ENCODE measurements around the gene ATOH8. TPM values are rescaled to one million over a fixed set of nuclear protein-coding genes. Genes with fewer than 3 reads are reported as not detected.

Gene ATOH8
- total RNA-seq, 1 donor from 2014 or later = 8.4 TPM

DNA sequence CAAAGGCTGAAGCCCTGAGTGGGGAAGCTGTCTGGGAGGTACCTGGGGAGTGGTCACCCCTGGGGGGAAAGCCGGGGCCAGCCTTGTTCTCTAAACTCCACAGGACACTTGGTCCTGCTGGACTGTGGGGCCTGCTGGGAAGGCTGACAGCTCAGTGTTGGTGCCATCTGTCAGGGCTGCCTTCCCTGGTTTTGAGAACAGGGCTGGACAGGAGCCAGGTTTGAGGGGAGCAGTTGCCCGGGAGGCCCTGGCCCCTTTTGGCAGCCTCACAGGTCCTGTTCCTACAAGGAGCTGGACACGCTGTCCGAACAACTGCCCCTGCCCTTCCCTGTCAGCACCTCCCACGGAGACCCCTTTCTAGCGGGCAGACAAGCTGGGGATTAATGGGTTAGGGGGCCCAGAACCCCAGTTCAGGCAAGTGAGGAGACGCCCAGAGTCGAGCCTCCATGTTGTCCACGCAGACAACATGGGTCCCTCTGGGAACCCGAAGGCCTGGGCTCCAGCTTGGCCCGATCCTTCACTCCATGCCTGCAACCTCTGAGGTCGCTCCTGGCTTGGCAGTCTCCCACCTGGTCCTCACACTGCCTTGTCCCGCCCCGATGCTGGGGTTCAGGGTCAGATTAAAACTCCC lies 40.8 kb downstream of the ATOH8 start:
- peaks cover 63 to 73% (median 65%) of the 10 kb centered on the region in 3 donors for H3K4me1 ChIP-seq (ENCODE audit: control insufficient read depth in 3 of 3, insufficient read depth in 3 of 3, low read length in 3 of 3)

DNA sequence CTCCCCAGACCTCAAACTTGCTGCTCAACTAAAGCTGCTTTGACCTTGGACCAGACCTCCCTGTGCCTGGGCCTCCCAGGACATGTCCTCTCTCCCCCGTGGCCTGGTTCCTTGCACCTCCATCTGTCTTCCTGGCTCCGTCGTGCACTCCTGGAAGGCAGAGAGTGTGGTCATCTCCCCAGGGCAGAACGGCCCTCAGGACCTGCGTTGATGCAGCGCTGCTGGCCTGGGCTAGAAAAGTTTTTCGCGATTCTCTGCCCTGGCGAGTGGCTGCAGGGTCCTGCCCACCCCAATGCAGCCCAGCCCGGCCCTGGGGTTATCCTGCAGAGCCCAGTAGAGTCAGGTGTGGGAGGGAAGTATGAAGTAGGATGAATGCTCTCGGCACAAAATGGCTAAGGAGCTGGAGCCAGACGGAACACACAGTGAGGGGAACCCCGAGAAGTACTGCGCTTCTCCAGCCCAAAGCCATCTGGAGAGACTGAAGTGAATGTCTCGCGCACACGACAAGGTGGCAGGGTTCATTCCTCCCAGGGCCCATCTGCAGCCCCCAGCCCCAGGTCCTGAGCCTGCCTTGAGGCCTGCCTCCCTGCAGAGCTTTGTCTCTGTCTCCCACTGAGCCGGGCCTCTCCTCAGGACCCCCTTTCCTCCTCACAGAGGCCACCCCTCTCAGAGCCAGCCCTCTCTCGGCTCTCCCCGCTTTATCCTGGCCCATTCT lies 41.7 kb downstream of the ATOH8 start:
- Histone ChIP-seq H3K9me3 (ENCODE audit: control insufficient read depth in 3 of 3, low read length in 3 of 3) (no peaks in the 10 kb centered on the region), H3K27ac (ENCODE audit: low read depth, low read length) (peak overlapping the region; percentile 8), H3K27me3 (ENCODE audit: control insufficient read depth in 3 of 3, insufficient read depth in 3 of 3, low read length in 3 of 3) (peaks cover 0 to 4% (median 0%) of the 10 kb centered on the region in 3 donors), H3K9ac (ENCODE audit: low read depth in 1 of 3, low read length in 3 of 3) (peak overlapping the region; percentile 8 to 69 (median 55)), H3K4me1 (ENCODE audit: control insufficient read depth in 3 of 3, insufficient read depth in 3 of 3, low read length in 3 of 3) (peaks cover 63 to 71% (median 67%) of the 10 kb centered on the region in 3 donors), H3K36me3 (ENCODE audit: control insufficient read depth in 3 of 3, insufficient read depth in 3 of 3, low read length in 3 of 3) (peaks cover 0 to 4% (median under 1%) of the 10 kb centered on the region in 3 donors), H3K4me3 (ENCODE audit: low read length in 3 of 3) (no peak overlapping the region)

More for the DNA sequence above, 40.8 kb downstream of the ATOH8 start:
- Histone ChIP-seq H3K4me3 (ENCODE audit: low read length in 3 of 3) (no peak overlapping the region), H3K36me3 (ENCODE audit: control insufficient read depth in 3 of 3, insufficient read depth in 3 of 3, low read length in 3 of 3) (peaks cover 3 to 4% (median 3%) of the 10 kb centered on the region in 3 donors), H3K27me3 (ENCODE audit: control insufficient read depth in 3 of 3, insufficient read depth in 3 of 3, low read length in 3 of 3) (peaks cover 0 to 3% (median 0%) of the 10 kb centered on the region in 3 donors), H3K27ac (ENCODE audit: low read depth, low read length) (no peak overlapping the region), H3K9me3 (ENCODE audit: control insufficient read depth in 3 of 3, low read length in 3 of 3) (no peaks in the 10 kb centered on the region), H3K9ac (ENCODE audit: low read depth in 1 of 3, low read length in 3 of 3) (no peak overlapping the region)

DNA sequence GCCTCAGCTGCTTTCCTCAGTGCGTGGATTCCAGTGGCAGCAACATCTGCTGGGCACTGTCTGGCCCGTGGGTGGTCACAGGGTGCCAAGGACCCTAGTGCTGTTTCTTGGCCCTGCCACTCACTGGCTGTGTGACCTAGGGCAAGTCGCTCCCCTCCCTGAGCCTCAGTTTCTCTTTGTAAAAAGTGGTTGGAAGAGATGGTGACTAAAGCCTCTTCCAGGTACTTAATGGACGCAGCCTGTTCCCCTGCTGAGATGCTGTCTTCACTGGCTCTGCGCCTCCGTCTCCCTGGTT lies 42.2 kb downstream of the ATOH8 start:
- H3K9ac ChIP-seq (ENCODE audit: low read depth in 1 of 3, low read length in 3 of 3) = peak overlapping the region; percentile 8 to 69 (median 55)
- H3K9me3 ChIP-seq (ENCODE audit: control insufficient read depth in 3 of 3, low read length in 3 of 3) = no peaks in the 10 kb centered on the region
- H3K36me3 ChIP-seq (ENCODE audit: control insufficient read depth in 3 of 3, insufficient read depth in 3 of 3, low read length in 3 of 3) = peaks cover 0 to 4% (median 0%) of the 10 kb centered on the region in 3 donors
- no peak overlapping the region for H3K4me3 ChIP-seq (ENCODE audit: low read length in 3 of 3)
- H3K4me1 ChIP-seq (ENCODE audit: control insufficient read depth in 3 of 3, insufficient read depth in 3 of 3, low read length in 3 of 3) = peaks cover 63 to 69% (median 67%) of the 10 kb centered on the region in 3 donors
- peaks cover 0 to 4% (median 0%) of the 10 kb centered on the region in 3 donors for H3K27me3 ChIP-seq (ENCODE audit: control insufficient read depth in 3 of 3, insufficient read depth in 3 of 3, low read length in 3 of 3)
- H3K27ac ChIP-seq (ENCODE audit: low read depth, low read length) = peak overlapping the region; percentile 8

GRCh38 chr2:85796341-85797262 lies 42.8 kb downstream of the ATOH8 start:
- H3K9ac ChIP-seq (ENCODE audit: low read depth in 1 of 3, low read length in 3 of 3) = peak overlapping the region; percentile 8 to 69 (median 55)
- H3K4me3 ChIP-seq (ENCODE audit: low read length in 3 of 3) = peak overlapping the region in 1 of 3 donors; percentile 29
- peaks cover 62 to 68% (median 64%) of the 10 kb centered on the region in 3 donors for H3K4me1 ChIP-seq (ENCODE audit: control insufficient read depth in 3 of 3, insufficient read depth in 3 of 3, low read length in 3 of 3)

GRCh38 chr2:85797263-85797660 lies 43.5 kb downstream of the ATOH8 start:
- Histone ChIP-seq H3K36me3 (ENCODE audit: control insufficient read depth in 3 of 3, insufficient read depth in 3 of 3, low read length in 3 of 3) (no peaks in the 10 kb centered on the region), H3K4me1 (ENCODE audit: control insufficient read depth in 3 of 3, insufficient read depth in 3 of 3, low read length in 3 of 3) (peaks cover 55 to 62% (median 60%) of the 10 kb centered on the region in 3 donors), H3K4me3 (ENCODE audit: low read length in 3 of 3) (no peak overlapping the region), H3K27ac (ENCODE audit: low read depth, low read length) (no peak overlapping the region), H3K27me3 (ENCODE audit: control insufficient read depth in 3 of 3, insufficient read depth in 3 of 3, low read length in 3 of 3) (peaks cover 0 to 4% (median 0%) of the 10 kb centered on the region in 3 donors), H3K9me3 (ENCODE audit: control insufficient read depth in 3 of 3, low read length in 3 of 3) (no peaks in the 10 kb centered on the region), H3K9ac (ENCODE audit: low read depth in 1 of 3, low read length in 3 of 3) (peak overlapping the region in 1 of 3 donors; percentile 69)

More at GRCh38 chr2:85796341-85797262, 42.8 kb downstream of the ATOH8 start:
- H3K27me3 ChIP-seq (ENCODE audit: control insufficient read depth in 3 of 3, insufficient read depth in 3 of 3, low read length in 3 of 3) = peaks cover 0 to 4% (median 0%) of the 10 kb centered on the region in 3 donors
- H3K36me3 ChIP-seq (ENCODE audit: control insufficient read depth in 3 of 3, insufficient read depth in 3 of 3, low read length in 3 of 3) = peaks cover 0 to 4% (median 0%) of the 10 kb centered on the region in 3 donors
- peak overlapping the region; percentile 8 for H3K27ac ChIP-seq (ENCODE audit: low read depth, low read length)
- no peaks in the 10 kb centered on the region for H3K9me3 ChIP-seq (ENCODE audit: control insufficient read depth in 3 of 3, low read length in 3 of 3)

- H3K4me3 ChIP-seq (ENCODE audit: low read length in 3 of 3) = no peak overlapping the region
- peaks cover 0 to 4% (median 0%) of the 10 kb centered on the region in 3 donors for H3K27me3 ChIP-seq (ENCODE audit: control insufficient read depth in 3 of 3, insufficient read depth in 3 of 3, low read length in 3 of 3)
- H3K4me1 ChIP-seq (ENCODE audit: control insufficient read depth in 3 of 3, insufficient read depth in 3 of 3, low read length in 3 of 3) = peaks cover 49 to 61% (median 53%) of the 10 kb centered on the region in 3 donors
- H3K36me3 ChIP-seq (ENCODE audit: control insufficient read depth in 3 of 3, insufficient read depth in 3 of 3, low read length in 3 of 3) = no peaks in the 10 kb centered on the region
- no peaks in the 10 kb centered on the region for H3K9me3 ChIP-seq (ENCODE audit: control insufficient read depth in 3 of 3, low read length in 3 of 3)
- H3K9ac ChIP-seq (ENCODE audit: low read depth in 1 of 3, low read length in 3 of 3) = no peak overlapping the region
- H3K27ac ChIP-seq (ENCODE audit: low read depth, low read length) = no peak overlapping the region
Observed at GRCh38 chr2:85797921-85798320, 44.1 kb downstream of the ATOH8 start.

DNA sequence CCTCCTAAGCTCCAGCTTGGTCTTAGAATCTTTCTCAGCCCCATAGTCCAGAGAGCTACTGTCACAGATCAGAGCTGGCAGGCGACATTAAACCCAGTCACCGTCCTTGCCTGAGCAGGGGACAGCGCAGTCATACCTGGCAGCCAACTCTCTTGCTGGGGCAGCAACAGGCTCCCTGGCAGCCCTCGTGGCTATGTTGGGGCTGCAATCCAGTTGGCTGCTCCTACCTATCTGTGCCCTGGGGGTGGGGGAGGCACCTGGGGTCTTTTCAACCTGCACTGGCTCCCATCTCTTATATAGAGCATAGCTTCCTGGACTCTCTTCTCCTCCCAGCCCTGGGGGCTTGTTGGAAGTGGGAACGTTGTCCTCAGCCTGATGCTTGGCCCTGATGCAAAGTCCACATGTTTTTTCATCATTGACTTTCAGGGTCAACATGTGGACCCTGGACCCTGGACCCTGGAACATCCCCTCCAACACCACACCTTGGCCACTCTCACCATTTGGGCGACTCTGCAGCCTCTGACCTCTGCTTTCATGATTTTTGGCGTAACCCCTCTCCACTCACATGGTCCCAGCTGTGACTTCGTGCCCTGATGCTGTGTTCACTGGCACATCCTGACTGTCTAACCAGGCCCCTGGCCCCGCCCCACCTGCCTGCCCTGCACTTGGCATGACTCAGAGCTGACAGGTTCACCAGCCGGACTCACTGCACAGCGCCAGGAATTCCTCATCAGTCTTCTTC lies 45.6 kb downstream of the ATOH8 start:
- H3K27ac ChIP-seq (ENCODE audit: low read depth, low read length) = peak overlapping the region; percentile 45
- H3K4me1 ChIP-seq (ENCODE audit: control insufficient read depth in 3 of 3, insufficient read depth in 3 of 3, low read length in 3 of 3) = peaks cover 41 to 58% (median 50%) of the 10 kb centered on the region in 3 donors
- peaks cover 0 to 4% (median 0%) of the 10 kb centered on the region in 3 donors for H3K27me3 ChIP-seq (ENCODE audit: control insufficient read depth in 3 of 3, insufficient read depth in 3 of 3, low read length in 3 of 3)
- H3K9me3 ChIP-seq (ENCODE audit: control insufficient read depth in 3 of 3, low read length in 3 of 3) = no peaks in the 10 kb centered on the region
- H3K9ac ChIP-seq (ENCODE audit: low read depth in 1 of 3, low read length in 3 of 3) = peak overlapping the region in 2 of 3 donors; percentile 27 to 68
- no peaks in the 10 kb centered on the region for H3K36me3 ChIP-seq (ENCODE audit: control insufficient read depth in 3 of 3, insufficient read depth in 3 of 3, low read length in 3 of 3)
- peak overlapping the region in 1 of 3 donors; percentile 31 for H3K4me3 ChIP-seq (ENCODE audit: low read length in 3 of 3)

DNA sequence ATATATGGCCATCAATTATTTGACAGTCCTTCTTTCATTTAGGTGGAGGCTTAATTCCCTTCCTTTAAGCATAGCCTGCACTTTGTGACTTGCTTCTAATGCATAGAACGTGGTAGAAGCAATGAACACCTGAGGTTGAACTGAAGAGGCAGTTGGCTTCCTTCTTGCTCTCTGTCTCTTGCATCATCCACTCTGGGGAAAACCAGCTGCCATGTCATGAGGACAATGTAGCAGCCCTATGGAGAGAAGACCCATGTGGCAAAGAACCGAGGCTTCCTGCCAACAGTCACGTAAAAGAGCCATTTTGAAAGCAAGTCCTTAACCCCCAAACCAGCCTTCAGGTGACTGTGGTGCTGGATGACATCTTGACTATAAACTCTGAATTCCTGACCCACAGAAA lies 46.8 kb downstream of the ATOH8 start:
- Histone ChIP-seq H3K9ac (ENCODE audit: low read depth in 1 of 3, low read length in 3 of 3) (no peak overlapping the region), H3K36me3 (ENCODE audit: control insufficient read depth in 3 of 3, insufficient read depth in 3 of 3, low read length in 3 of 3) (no peaks in the 10 kb centered on the region), H3K4me1 (ENCODE audit: control insufficient read depth in 3 of 3, insufficient read depth in 3 of 3, low read length in 3 of 3) (peaks cover 37 to 48% (median 41%) of the 10 kb centered on the region in 3 donors), H3K9me3 (ENCODE audit: control insufficient read depth in 3 of 3, low read length in 3 of 3) (no peaks in the 10 kb centered on the region), H3K4me3 (ENCODE audit: low read length in 3 of 3) (no peak overlapping the region), H3K27ac (ENCODE audit: low read depth, low read length) (no peak overlapping the region), H3K27me3 (ENCODE audit: control insufficient read depth in 3 of 3, insufficient read depth in 3 of 3, low read length in 3 of 3) (peaks cover 0 to 4% (median 0%) of the 10 kb centered on the region in 3 donors)

DNA sequence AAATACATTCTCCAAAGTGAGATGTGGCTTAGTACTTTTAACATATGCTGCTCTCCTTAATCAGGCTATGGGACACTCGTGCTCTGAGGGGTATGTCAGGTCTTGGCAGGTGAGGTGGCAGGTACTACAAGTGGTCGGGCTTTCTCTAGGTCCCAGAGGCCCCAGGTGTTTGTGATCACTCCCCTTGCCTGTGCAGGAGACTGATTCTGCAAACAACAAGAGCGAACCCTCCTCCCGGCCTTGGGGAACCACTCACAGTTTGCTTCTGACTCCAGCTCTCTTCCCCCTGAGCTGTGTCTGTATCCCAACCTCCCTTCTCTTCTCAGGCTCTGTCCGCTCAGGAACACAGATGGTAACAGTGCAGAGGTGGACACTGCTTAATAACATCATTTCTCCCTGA lies 48.1 kb downstream of the ATOH8 start:
- H3K9ac ChIP-seq (ENCODE audit: low read depth in 1 of 3, low read length in 3 of 3) = no peak overlapping the region

More for the DNA sequence above, 48.1 kb downstream of the ATOH8 start:
- peaks cover 24 to 35% (median 28%) of the 10 kb centered on the region in 3 donors for H3K4me1 ChIP-seq (ENCODE audit: control insufficient read depth in 3 of 3, insufficient read depth in 3 of 3, low read length in 3 of 3)
- H3K9me3 ChIP-seq (ENCODE audit: control insufficient read depth in 3 of 3, low read length in 3 of 3) = no peaks in the 10 kb centered on the region
- H3K27ac ChIP-seq (ENCODE audit: low read depth, low read length) = no peak overlapping the region
- no peak overlapping the region for H3K4me3 ChIP-seq (ENCODE audit: low read length in 3 of 3)
- peaks cover 0 to 4% (median 0%) of the 10 kb centered on the region in 3 donors for H3K27me3 ChIP-seq (ENCODE audit: control insufficient read depth in 3 of 3, insufficient read depth in 3 of 3, low read length in 3 of 3)
- H3K36me3 ChIP-seq (ENCODE audit: control insufficient read depth in 3 of 3, insufficient read depth in 3 of 3, low read length in 3 of 3) = no peaks in the 10 kb centered on the region

Data from skeletal muscle tissue (tissue), 4 donors.